Astrocyte (in vitro differentiated cells and primary cell): ENCODE results near the gene BPTF.

Source experiments
- EZH2 ChIP-seq: IDR thresholded peaks from 2 replicates; pipeline ENCODE4 v1.6.1; 2012; ENCODE audit warnings: mild to moderate bottlenecking, low read length, inconsistent platforms; ENCODE audit not compliant: insufficient read depth
- TF ChIP-seq, protein P1 (sequence below): IDR thresholded peaks from 2 replicates; pipeline ENCODE4 v1.5.1; 2011; ENCODE audit warnings: low read depth, mild to moderate bottlenecking, inconsistent platforms, low read length, moderate library complexity; ENCODE audit not compliant: insufficient read depth

DNA sequence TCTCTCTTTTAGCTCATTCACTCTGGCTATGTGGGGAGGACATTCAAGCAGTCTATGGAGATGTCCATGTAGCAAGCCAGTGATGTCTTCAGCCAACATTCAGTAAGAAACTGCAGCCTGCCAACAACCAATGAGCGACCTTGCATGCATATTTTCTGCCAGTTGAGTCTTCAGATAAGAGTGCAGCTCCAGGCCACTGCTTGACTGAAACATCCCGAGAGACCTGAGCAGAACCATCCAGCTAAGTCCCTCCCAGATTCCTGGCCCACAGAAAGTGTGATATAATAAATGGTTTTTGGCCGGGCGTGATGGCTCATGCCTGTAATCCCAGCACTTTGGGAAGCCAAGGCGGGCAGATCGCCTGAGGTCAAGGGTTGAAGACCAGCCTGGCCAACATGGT is 181.5 kb downstream of the BPTF start:
- TF ChIP-seq, protein P1, sequence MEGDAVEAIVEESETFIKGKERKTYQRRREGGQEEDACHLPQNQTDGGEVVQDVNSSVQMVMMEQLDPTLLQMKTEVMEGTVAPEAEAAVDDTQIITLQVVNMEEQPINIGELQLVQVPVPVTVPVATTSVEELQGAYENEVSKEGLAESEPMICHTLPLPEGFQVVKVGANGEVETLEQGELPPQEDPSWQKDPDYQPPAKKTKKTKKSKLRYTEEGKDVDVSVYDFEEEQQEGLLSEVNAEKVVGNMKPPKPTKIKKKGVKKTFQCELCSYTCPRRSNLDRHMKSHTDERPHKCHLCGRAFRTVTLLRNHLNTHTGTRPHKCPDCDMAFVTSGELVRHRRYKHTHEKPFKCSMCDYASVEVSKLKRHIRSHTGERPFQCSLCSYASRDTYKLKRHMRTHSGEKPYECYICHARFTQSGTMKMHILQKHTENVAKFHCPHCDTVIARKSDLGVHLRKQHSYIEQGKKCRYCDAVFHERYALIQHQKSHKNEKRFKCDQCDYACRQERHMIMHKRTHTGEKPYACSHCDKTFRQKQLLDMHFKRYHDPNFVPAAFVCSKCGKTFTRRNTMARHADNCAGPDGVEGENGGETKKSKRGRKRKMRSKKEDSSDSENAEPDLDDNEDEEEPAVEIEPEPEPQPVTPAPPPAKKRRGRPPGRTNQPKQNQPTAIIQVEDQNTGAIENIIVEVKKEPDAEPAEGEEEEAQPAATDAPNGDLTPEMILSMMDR = no peak
- TF ChIP-seq EZH2 = no peak
